ENCODE data around the gene USP40. TPM values are rescaled to one million over a fixed set of nuclear protein-coding genes. Genes with fewer than 3 reads are reported as not detected.
A peak's percentile ranks its signal among the peaks of the same experiment; 100 is the strongest.

The USP40 gene
- total RNA-seq, 4 donors from 2014 or later = 10.9 to 29.2 (median 12.4) TPM

DNA sequence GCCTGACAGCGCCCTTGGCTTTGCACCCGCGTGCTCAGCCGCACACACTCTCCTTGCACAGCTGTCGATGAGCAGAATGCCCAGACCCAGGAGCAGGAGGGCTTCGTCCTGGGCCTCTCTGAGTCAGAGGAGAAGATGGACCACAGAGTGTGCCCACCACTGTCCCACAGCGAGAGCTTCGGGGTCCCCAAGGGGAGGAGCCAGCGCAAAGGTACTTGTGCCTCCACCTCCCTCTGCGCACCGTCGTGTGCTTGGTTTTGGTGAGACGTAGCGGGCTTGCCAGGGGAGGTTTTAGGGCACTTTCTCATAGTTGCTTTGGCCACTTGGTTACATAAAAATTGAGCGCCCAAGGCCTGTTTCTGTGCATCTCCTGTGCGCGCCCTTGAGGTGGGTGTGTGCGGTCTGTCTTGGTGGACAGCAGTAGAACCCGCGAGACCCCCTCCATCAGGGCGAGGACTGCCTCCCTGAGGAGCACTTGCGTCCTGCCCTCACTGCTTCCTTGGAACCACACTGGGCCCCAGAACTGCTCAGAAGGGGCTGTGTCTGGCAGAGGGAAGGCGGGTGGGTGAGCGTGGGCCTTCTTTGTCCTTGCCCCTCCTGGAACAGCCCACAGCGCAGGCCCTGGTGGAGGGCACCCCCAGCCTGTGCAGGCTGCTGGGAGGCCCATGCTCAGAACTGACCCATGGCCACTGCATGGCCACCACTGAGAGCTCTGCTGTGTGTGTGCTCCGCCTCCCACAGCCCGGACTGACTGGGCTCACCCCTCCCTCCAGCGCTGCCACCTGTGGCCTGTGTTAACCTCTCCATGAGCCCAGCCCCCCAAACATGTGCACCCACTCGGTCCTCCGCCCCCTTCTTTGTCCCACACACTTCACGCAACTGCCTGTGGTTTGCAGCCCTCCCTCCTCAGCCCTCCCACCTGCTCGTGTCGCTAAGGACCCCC, 116.4 kb downstream of the USP40 start:
- TF ChIP-seq, protein P1, sequence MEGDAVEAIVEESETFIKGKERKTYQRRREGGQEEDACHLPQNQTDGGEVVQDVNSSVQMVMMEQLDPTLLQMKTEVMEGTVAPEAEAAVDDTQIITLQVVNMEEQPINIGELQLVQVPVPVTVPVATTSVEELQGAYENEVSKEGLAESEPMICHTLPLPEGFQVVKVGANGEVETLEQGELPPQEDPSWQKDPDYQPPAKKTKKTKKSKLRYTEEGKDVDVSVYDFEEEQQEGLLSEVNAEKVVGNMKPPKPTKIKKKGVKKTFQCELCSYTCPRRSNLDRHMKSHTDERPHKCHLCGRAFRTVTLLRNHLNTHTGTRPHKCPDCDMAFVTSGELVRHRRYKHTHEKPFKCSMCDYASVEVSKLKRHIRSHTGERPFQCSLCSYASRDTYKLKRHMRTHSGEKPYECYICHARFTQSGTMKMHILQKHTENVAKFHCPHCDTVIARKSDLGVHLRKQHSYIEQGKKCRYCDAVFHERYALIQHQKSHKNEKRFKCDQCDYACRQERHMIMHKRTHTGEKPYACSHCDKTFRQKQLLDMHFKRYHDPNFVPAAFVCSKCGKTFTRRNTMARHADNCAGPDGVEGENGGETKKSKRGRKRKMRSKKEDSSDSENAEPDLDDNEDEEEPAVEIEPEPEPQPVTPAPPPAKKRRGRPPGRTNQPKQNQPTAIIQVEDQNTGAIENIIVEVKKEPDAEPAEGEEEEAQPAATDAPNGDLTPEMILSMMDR (IDR thresholded peaks at IDR 0.05 in 4 of 5, conservative IDR thresholded peaks at IDR 0.05 in 1 of 5) = no peak
- no peak for TF ChIP-seq POLR2A (IDR thresholded peaks at IDR 0.05)
- intact Hi-C loops (cut with DNase I; ENCODE audit: low total_unique reads) = no loop called here
- Histone ChIP-seq H3K9me3 (no peaks in the 10 kb centered on the region), H3K27ac (peak overlapping the region in 2 of 4 donors; percentile 15 to 52), H3K4me3 (no peak overlapping the region), H3K27me3 (no peaks in the 10 kb centered on the region), H3K4me1 (no peaks in the 10 kb centered on the region), H3K36me3 (peaks cover 0 to 100% of the 10 kb centered on the region in 2 donors)
- in situ Hi-C loops (cut with MboI; ENCODE audit: low sequenced_read_pairs in 4 of 4) = loop anchor here in 2 of 4 donors (5.0 kb wide), 3 partner anchors 43 to 98 kb away; partner anchors contain the start of gene DGKD (in 1 of the 2)
- DNase-seq (peak in 1 of 2 donors; percentile 16), ATAC-seq (no peak)

DNA sequence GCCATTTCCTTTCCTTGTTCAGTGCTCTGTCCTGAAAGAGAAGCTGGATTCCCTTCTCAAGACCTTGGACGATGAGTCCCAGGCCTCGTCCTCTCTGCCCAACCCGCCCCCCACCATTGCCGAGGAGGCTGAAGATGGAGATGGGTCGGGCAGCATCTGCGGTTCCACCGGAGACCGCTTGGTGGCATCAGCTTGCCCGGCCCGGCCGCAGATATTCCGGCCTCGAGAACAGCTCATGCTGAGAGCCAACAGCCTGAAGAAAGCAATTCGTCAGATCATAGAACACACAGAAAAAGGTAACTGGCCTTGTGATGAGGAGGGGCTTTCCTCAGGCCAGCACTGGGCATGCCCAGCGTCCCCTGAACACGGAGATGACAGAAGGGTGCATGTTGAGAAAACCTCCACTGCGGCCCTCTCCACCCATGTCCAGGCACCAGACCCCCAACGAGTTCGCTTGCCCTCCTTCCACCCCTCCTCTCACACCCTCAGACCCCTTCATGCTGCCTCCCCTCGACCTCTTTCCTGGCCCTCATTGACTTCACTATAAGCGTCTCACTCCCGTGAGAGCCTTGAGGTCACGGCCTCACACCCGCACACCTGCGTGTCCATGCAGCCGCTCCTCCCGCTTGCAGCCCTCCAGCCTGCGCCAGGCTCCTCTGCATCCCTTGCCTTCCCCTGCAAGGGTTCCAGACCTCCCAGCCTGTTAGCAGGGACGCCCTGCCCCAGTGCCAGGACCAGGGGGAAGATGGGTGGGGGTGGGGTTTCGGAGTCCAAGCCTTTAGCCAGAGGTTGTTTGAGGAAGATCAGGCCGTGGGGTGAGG, 117.3 kb downstream of the USP40 start:
- intact Hi-C loops (cut with DNase I; ENCODE audit: low total_unique reads) = no loop called here
- in situ Hi-C loops (cut with MboI; ENCODE audit: low sequenced_read_pairs in 4 of 4) = loop anchor here in 2 of 4 donors (5.0 kb wide), 3 partner anchors 42 to 97 kb away; partner anchors contain the start of gene DGKD (in 1 of the 2)
- no peaks in the 10 kb centered on the region for H3K27me3 ChIP-seq

DNA sequence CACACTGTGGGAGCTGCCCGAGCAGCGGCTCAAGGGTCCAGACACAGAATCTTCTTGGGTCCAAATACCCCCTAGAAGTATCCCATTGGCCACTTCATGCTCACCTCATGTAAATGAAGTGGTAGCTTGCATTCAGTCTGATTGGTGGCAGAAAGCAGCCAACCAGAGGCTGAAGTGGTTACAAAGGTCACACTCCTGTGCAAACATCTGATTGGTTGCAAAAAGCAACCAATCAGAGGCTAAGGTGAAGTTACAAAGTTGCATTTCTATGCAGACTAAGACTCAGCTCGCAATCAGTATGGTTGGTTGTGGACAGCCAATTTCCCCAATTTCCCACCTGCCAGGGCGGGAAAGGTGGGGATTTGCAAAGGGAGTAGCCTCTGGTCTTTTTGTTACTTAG, 118.0 kb downstream of the USP40 start:
- Histone ChIP-seq H3K4me1 (no peaks in the 10 kb centered on the region), H3K27me3 (no peaks in the 10 kb centered on the region), H3K9me3 (no peaks in the 10 kb centered on the region), H3K4me3 (no peak overlapping the region), H3K27ac (peak overlapping the region in 1 of 4 donors; percentile 52), H3K36me3 (peaks cover 0 to 98% of the 10 kb centered on the region in 2 donors)
- in situ Hi-C loops (cut with MboI; ENCODE audit: low sequenced_read_pairs in 4 of 4) = loop anchor here in 2 of 4 donors (5.0 kb wide), 3 partner anchors 41 to 96 kb away; partner anchors contain the start of gene DGKD (in 1 of the 2)
- peak in 1 of 2 donors; percentile 6 for DNase-seq
- no peak for TF ChIP-seq POLR2A (IDR thresholded peaks at IDR 0.05)
- TF ChIP-seq, protein P1 (IDR thresholded peaks at IDR 0.05 in 4 of 5, conservative IDR thresholded peaks at IDR 0.05 in 1 of 5) = no peak
- no peak for ATAC-seq
- intact Hi-C loops (cut with DNase I; ENCODE audit: low total_unique reads) = no loop called here

More for the DNA sequence above, 117.3 kb downstream of the USP40 start:
- no peak for TF ChIP-seq POLR2A (IDR thresholded peaks at IDR 0.05)
- TF ChIP-seq, protein P1 (IDR thresholded peaks at IDR 0.05 in 4 of 5, conservative IDR thresholded peaks at IDR 0.05 in 1 of 5) = peak in 2 of 5 experiments; percentile 8 to 35
- Histone ChIP-seq H3K4me1 (no peaks in the 10 kb centered on the region), H3K4me3 (no peak overlapping the region), H3K36me3 (peaks cover 0 to 100% of the 10 kb centered on the region in 2 donors), H3K9me3 (no peaks in the 10 kb centered on the region), H3K27ac (peak overlapping the region in 1 of 4 donors; percentile 52)
- ATAC-seq (peak in 1 of 2 donors; percentile 18), DNase-seq (peak in 1 of 2 donors; percentile 24)

DNA sequence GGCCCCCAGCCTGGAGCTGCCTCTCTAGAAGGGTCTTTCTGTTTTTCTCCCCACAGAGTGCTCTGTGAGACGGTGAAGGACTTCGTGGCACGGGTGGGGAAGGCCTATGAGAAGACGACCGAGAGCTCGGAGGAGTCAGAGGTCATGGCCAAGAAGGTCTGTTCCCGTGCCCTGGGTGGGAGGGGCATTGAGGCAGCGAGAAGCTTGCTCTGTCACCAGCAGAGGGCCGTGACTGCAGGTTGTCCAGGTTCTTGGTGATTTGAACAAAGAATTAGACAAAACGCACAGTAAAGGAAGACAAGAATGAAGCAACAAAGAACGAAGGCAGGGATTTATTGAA, 118.4 kb downstream of the USP40 start:
- Histone ChIP-seq H3K36me3 (peaks cover 0 to 94% of the 10 kb centered on the region in 2 donors), H3K4me1 (peaks cover 0 to 3% of the 10 kb centered on the region in 2 donors), H3K27me3 (no peaks in the 10 kb centered on the region), H3K9me3 (no peaks in the 10 kb centered on the region), H3K27ac (peak overlapping the region in 2 of 4 donors; percentile 33 to 52), H3K4me3 (no peak overlapping the region)
- TF ChIP-seq POLR2A (IDR thresholded peaks at IDR 0.05) = no peak
- TF ChIP-seq, protein P1 (IDR thresholded peaks at IDR 0.05 in 4 of 5, conservative IDR thresholded peaks at IDR 0.05 in 1 of 5) = peak in 1 of 5 experiments; percentile 17
- intact Hi-C loops (cut with DNase I; ENCODE audit: low total_unique reads) = no loop called here
- ATAC-seq = no peak
- in situ Hi-C loops (cut with MboI; ENCODE audit: low sequenced_read_pairs in 4 of 4) = loop anchor here in 2 of 4 donors (5.0 kb wide), 3 partner anchors 41 to 96 kb away; partner anchors contain the start of gene DGKD (in 1 of the 2)
- peak in 1 of 2 donors; percentile 25 for DNase-seq
